Fibroblast of upper back skin (primary cell): ENCODE data around the gene ENPEP.

Experiments used
- DNase-seq: peaks from one replicate; pipeline ENCODE4 v3.0.0-alpha.2; 2013

ENPEP gene

DNA sequence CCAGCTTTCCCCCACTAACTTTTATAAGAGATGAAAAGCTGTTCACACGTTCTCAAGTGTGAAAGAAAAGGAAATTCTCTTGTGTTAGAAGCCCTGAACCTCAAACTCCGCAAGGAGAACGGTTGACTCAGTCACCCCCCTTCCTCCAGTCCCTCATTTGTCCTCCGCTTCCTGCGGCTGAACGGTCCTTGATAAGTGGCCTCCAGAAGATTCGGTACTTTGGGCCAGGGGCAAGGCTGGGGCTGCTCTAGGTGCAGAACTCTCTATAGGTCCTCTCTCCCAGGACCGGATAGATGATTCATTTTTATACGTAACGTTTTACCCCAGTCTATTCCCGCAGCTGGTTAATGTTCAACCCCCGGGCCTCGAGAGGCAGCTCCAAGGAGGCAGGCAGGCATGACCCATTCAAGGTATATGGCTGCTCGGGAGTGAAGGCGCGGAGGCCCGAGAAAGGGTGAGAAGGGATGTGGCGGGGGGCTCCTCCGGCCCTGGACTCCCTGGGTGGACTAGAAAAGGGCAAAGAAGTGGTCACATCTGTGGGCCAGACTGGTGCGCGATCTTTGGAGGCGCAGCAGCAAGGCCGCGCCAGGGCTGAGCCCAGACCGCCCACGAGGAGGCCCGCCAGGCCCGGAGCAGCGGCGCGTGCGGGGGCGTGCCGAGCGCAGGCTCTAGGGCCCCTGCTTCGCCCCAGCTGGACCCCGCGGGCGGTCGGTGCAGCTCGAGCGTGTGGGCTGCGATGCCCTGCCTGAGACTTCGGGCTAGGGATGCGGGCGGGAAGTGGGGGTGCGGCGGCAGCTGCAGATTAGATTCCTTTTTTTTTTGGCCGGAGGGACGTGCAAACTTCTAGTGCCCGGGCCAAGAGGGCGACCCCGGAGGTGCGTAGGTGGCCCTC is 135.2 kb downstream of the ENPEP start:
- DNase-seq: peak; percentile 21

DNA sequence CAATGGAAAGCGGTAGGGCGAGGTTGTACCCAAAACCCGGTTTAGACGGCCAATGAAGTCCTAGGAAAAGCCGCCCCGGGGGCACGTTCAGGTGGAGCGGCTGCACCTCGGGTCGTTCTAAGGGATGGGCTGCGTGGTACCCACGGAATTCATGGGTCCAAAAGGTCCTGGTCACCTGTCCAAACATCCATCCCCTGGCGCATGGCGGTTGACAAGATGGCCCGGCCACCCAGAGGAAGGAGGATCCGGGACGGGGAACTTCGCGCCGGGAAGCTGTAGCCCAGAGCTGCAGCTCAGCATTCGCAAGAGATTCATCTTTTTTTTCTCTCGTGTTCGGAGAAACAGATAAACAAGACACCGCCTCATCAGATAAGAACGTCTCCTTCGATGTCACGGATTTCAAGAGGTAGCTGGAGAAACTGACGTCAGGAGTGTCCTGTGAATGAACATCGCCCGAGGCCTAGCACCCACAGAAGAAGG is 136.1 kb downstream of the ENPEP start:
- no peak for DNase-seq

DNA sequence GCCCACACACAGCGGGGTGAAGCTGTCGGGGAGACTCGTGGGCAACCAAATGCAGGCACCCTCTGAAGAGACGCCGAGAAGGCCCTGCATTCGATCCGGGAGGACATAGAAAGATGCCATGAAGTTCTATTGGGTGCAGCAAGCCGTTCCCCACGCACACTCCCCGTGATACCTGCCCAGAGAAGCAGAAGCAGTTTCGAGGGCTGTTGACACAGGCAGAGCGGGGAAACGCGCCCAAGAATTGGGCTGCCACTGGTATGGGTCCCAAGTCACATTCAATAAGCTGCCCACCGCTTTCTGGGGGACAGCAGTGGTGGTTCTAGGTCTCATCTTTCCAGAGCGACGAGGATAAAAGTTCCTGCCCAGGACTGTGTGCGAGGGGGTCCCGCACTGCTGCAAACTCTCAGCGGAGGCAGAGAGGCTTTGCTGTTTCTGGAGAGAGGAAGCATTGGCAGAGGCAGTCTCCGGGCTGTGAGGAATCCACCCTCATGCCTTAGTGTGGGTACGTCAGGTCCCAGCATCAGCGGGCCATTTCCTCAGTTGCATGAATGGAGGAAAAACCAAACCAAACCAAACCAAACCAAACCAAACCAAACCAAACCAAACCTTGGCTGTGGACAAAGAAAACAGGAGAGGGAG is 136.8 kb downstream of the ENPEP start:
- no peak for DNase-seq

DNA sequence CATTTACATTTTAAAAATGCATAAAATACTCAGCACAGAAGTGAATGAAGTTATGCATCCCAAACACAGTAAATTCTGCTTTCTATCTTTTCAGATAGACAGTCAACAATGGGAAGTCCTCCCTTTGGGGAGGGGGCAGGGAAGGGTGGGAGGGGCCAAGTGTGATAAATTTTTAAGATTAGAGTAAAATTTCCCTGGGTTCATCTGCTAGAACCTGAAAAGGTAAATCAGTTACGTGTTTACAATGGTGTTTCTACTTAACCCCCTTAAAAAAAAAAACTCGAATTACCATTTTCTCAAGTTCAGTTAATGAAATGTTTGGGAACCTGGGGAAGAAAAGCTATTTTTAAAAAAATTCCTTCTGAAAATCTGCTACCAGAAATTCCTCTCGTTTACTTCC is 137.8 kb downstream of the ENPEP start:
- DNase-seq: no peak

DNA sequence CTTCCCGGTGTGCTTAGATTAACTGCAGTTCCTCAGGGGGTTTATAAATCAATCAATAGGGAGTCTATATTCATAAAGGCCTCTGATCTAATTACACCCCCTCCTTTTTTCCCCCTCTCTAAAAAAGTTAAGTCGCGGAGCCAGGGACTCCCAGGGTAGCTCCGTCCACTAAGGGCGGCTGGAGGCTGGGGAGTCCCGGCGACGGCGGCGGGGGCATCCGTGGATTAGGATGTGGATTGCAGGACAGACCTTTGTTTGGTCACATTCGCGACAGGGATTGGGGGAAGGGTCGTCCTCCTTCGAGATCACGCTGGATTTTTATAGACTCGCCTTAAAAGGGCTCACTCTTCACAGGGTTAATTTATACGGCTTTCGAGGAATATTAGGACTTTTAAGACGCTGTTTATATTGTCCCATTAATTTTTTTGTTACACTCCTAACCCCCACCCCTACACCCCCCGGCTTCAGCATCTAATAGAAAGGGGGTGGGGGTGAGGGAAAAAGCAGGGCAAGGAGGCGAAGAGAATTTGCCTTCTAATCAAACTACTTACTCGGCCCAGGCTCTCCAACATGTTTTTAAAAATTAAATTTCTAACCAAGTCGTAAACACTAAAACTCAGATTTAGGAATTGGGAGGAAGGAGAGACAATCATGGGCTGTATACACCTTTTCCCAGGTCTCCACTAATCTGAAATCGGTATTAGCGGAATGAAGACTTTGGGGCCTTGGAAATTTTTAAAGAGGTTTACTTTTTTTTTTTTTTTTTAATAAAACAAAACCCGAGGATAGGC is 138.4 kb downstream of the ENPEP start:
- no peak for DNase-seq
